Thymus (tissue), 11 donors: Measurements from ENCODE around the gene FSD1. TPM values are rescaled to one million over a fixed set of nuclear protein-coding genes. Genes with fewer than 3 reads are reported as not detected.
A peak's percentile ranks its signal among the peaks of the same experiment; 100 is the strongest.

Source experiments
- DNase-seq, 9 donors: peaks; one replicate each; pipeline ENCODE4 v3.0.0-alpha.2; 2013; ENCODE audit warnings: low spot score in 9 of 9, low read depth in 6 of 9, missing footprints in 1 of 9
- H3K27ac ChIP-seq, 2 donors: one replicate each; pipeline ENCODE4 v1.5.1; 2013; ENCODE audit warnings: control low read depth in 1 of 2, low read depth in 1 of 2, low read length in 1 of 2, mild to moderate bottlenecking in 1 of 2, moderate library complexity in 1 of 2
- H3K27me3 ChIP-seq, 2 donors: one replicate each; pipeline ENCODE4 v1.5.1; 2013; ENCODE audit warnings: low read length in 1 of 2; ENCODE audit not compliant: control insufficient read depth in 2 of 2, insufficient read depth in 1 of 2
- H3K36me3 ChIP-seq, 2 donors: one replicate each; pipeline ENCODE4 v1.5.1; 2013; ENCODE audit warnings: low read length in 1 of 2, mild to moderate bottlenecking in 1 of 2, moderate library complexity in 1 of 2; ENCODE audit not compliant: control insufficient read depth in 2 of 2, insufficient read depth in 2 of 2
- H3K4me1 ChIP-seq, 2 donors: one replicate each; pipeline ENCODE4 v1.5.1; 2013; ENCODE audit warnings: low read length in 2 of 2; ENCODE audit not compliant: control insufficient read depth in 2 of 2, insufficient read depth in 2 of 2
- H3K4me3 ChIP-seq, 2 donors: one replicate each; pipeline ENCODE4 v1.5.1; 2013; ENCODE audit warnings: low read length in 2 of 2, control low read depth in 1 of 2, mild to moderate bottlenecking in 1 of 2
- H3K9me3 ChIP-seq, 2 donors: one replicate each; pipeline ENCODE4 v1.5.1; 2013; ENCODE audit warnings: low read length in 1 of 2, mild to moderate bottlenecking in 1 of 2; ENCODE audit not compliant: control insufficient read depth in 2 of 2, insufficient read depth in 1 of 2
- WGBS: extraction: QIAGEN DNeasy Blood & Tissue Kit; methylation state at CpG from one replicate; pipeline ENCODE4 v1.1.7; 2013; 5-methylcytosine and 5-hydroxymethylcytosine counted together
- polyA plus RNA-seq: library from polyadenylated mRNA; stranded (reverse); fragments of 200-250 nt; gene quantifications from one replicate; pipeline ENCODE4 v1.2.3, GENCODE V29; 2013
- total RNA-seq: library from RNA; stranded (reverse); fragments of 120-200 nt; gene quantifications from one replicate; pipeline ENCODE4 v1.2.4, GENCODE V29; 2013
- donor health status: healthy.

The FSD1 gene
- total and polyA plus RNA-seq, 2 donors = 4.3 to 19.2 TPM

GRCh38 chr19:4368128-4368820, 63.9 kb downstream of the FSD1 start:
- H3K9me3 ChIP-seq = no peaks in the 10 kb centered on the region
- 88% methylated on average over 19 of the region's 19 CpGs for WGBS
- no peak for DNase-seq
- H3K27me3 ChIP-seq = no peaks in the 10 kb centered on the region
- H3K4me3 ChIP-seq = no peak overlapping the region
- peak overlapping the region; percentile 6 to 37 for H3K27ac ChIP-seq
- peaks cover 15 to 41% of the 10 kb centered on the region in 2 donors for H3K4me1 ChIP-seq
- H3K36me3 ChIP-seq = peaks cover 32 to 40% of the 10 kb centered on the region in 2 donors

DNA sequence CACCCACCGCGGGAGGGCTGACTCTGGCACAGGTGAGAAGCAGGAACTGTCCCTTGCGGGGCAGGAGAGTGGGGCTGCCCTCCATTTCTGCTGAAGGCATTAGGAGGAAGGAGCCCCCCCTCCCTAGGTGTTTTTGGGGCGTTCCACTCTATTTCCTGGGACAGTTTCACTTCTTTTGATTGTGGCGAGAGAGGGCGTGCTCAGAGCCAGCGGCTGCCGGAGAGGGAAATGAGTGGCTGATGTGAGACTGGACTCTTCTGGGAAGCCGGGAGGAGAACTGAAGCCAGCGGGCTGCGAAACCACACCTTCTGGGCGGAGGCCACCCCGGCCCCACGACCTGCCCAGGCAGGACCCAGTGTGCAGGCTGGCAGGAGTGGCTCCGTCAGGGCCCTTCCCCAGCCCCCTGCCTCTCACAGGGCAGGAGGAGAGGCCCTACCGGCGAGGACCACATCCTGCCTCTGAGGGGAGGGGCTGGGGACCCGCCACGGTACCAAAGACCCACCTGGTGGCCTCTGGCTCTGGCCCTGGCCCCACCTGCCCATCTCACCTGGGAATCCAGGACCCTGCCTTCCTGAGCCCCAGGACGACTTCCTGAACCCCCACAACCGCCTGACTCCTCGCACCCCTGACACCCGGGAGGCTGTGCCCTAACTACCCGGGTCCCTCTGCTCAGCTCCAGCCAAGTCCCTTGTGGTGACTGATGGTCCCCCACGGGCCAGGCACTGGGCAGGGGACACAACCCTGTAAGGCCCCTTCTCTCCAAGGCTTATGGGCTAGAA, 64.9 kb downstream of the FSD1 start:
- peak overlapping the region; percentile 66 to 82 for H3K27ac ChIP-seq
- peaks cover 0 to 4% of the 10 kb centered on the region in 2 donors for H3K9me3 ChIP-seq
- peaks cover 15 to 49% of the 10 kb centered on the region in 2 donors for H3K4me1 ChIP-seq
- peak in 8 of 9 donors; percentile 23 to 81 (median 44) for DNase-seq
- no peaks in the 10 kb centered on the region for H3K27me3 ChIP-seq
- peaks cover 22 to 30% of the 10 kb centered on the region in 2 donors for H3K36me3 ChIP-seq
- WGBS = 2% methylated on average over 25 of the region's 25 CpGs
- H3K4me3 ChIP-seq = peak overlapping the region; percentile 21 to 32

DNA sequence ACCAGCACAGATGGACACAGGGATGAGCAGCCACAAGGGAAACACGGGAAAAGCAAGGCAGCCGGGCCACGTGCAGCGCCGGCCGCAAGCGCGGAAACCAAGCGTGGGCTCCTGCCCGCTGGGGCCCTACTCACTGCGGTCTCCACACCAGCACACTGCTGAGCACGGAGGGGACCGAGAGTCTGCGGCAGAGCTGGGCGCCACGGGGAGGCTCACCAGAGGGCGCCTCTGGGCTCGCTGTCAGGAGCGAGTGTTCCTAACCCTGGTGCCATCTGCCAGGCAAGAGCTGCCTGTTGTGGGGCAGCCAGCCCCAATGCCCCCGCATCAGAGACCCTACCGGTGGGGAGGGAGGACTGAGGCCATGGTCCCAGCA, 65.5 kb downstream of the FSD1 start:
- Histone ChIP-seq H3K4me3 (peak overlapping the region; percentile 21 to 32), H3K9me3 (peaks cover 0 to 4% of the 10 kb centered on the region in 2 donors), H3K36me3 (peaks cover 20 to 27% of the 10 kb centered on the region in 2 donors), H3K27me3 (no peaks in the 10 kb centered on the region), H3K27ac (peak overlapping the region; percentile 66 to 82), H3K4me1 (peaks cover 15 to 54% of the 10 kb centered on the region in 2 donors)
- 2% methylated on average over 21 of the region's 21 CpGs for WGBS
- peak in 6 of 9 donors; percentile 34 to 78 (median 58) for DNase-seq

- Histone ChIP-seq H3K36me3 (peaks cover 13 to 20% of the 10 kb centered on the region in 2 donors), H3K27ac (no peak overlapping the region), H3K4me1 (peaks cover 15 to 60% of the 10 kb centered on the region in 2 donors), H3K9me3 (peaks cover 0 to 4% of the 10 kb centered on the region in 2 donors), H3K4me3 (no peak overlapping the region), H3K27me3 (no peaks in the 10 kb centered on the region)
- WGBS = 94% methylated on average over 15 of the region's 15 CpGs
- DNase-seq = no peak
Observed at GRCh38 chr19:4370418-4371041, 66.1 kb downstream of the FSD1 start.

GRCh38 chr19:4371247-4372164, 67.1 kb downstream of the FSD1 start:
- Histone ChIP-seq H3K27me3 (no peaks in the 10 kb centered on the region), H3K9me3 (peaks cover 0 to 4% of the 10 kb centered on the region in 2 donors), H3K4me1 (peaks cover 15 to 67% of the 10 kb centered on the region in 2 donors), H3K36me3 (peaks cover 3 to 10% of the 10 kb centered on the region in 2 donors), H3K4me3 (no peak overlapping the region), H3K27ac (no peak overlapping the region)
- DNase-seq = no peak
- WGBS = 98% methylated on average over 31 of the region's 31 CpGs

DNA sequence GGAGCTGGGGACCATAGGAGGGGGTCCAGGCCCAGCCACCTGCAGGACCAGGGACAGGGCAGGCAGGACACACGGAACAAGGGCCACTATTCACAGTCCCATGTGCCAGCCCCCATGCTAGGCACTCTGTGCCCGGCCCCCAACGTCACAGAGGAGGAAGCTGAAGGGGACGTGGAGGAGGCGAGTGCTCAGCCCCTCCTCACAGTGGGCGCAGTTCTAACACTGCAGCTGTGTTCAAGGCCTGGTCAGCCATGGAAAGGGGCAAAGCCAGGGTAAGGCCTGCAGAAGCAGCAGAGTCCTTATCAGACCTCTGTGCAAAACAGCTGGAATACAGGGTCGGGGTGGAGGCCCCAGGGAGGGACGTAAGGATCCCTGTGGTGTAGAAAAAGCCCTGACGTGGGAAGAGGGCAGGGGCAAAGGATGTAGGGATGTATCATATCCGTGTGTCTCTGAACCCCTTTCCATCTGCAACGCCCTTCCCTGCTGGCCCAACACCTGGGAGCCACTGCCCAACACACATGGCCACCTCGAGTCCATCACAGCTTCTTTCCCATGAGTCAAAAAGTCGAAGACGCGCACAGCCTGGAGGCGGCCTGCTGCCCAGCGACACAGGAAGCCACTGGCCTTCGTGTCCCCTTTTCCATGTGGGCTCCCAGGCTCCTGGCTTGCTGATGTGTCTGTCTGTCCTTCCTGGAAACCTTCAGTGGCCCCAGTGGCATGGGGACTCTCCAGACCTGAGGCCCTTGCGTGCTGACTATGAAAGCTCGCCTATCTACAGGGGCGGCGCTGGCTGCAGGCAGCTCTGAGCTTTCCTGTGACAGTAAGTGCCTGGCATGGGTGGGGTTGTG, 68.0 kb downstream of the FSD1 start:
- Histone ChIP-seq H3K9me3 (peaks cover 0 to 4% of the 10 kb centered on the region in 2 donors), H3K27me3 (no peaks in the 10 kb centered on the region), H3K27ac (no peak overlapping the region), H3K36me3 (peaks cover 0 to 7% of the 10 kb centered on the region in 2 donors), H3K4me3 (no peak overlapping the region), H3K4me1 (peaks cover 15 to 67% of the 10 kb centered on the region in 2 donors)
- 98% methylated on average over 22 of the region's 22 CpGs for WGBS
- no peak for DNase-seq

DNA sequence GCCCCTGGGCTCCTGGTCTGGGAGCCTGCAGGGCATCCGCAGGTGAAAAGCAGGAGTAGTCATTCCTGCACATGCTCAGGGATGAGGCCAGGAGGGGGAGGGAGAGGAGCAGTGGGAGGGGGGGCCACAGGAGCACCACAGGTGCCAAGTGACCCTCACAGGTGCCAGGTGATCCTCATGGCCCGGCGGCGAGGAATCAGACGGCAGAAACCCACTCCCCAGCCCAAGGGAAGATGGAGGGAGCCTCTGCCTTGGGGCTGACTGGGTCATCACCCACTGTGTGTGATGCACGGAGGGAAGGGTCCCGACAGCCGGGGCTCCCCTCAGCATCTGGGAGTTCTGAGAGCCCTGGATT, 68.6 kb downstream of the FSD1 start:
- Histone ChIP-seq H3K27ac (no peak overlapping the region), H3K4me3 (no peak overlapping the region), H3K27me3 (no peaks in the 10 kb centered on the region), H3K4me1 (peaks cover 15 to 67% of the 10 kb centered on the region in 2 donors), H3K9me3 (peaks cover 0 to 4% of the 10 kb centered on the region in 2 donors), H3K36me3 (peaks cover under 1 to 3% of the 10 kb centered on the region in 2 donors)
- WGBS = over 99% methylated on average over 8 of the region's 8 CpGs
- DNase-seq = no peak
